GM21447 (cell line): ENCODE measurements around the gene HBS1L.
A peak's percentile ranks its signal among the peaks of the same experiment; 100 is the strongest.
"Not testable (repeated sequence)": the region's sequence is repeated elsewhere in the genome, so short reads cannot be mapped to it uniquely, and the experiment has no call there.

Source experiments
- ATAC-seq: cut with Tn5 transposase; IDR thresholded peaks from one replicate; pipeline ENCODE4 v1.9.1; 2021; ENCODE audit not compliant: unreplicated experiment

Gene HBS1L

DNA sequence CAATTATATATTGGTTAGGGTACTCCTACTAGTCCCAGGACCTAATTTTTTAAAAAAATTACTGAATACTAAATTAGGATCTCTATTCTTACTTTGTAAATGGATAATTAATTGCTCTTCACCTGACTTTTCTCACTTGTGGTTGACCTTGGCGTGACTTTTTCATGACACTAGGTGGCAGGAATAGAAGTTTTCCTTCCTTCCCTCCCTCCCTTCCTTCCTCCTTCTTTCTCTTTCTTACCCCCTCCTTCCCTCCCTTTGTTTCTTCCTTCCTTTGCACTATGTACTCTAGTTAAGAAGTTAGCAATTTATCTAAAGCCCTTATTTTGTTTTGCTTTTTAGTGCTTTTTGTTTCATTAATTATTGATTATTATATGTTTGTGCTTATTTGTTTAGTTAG, 20.4 kb upstream of the HBS1L start:
- no peak for ATAC-seq

DNA sequence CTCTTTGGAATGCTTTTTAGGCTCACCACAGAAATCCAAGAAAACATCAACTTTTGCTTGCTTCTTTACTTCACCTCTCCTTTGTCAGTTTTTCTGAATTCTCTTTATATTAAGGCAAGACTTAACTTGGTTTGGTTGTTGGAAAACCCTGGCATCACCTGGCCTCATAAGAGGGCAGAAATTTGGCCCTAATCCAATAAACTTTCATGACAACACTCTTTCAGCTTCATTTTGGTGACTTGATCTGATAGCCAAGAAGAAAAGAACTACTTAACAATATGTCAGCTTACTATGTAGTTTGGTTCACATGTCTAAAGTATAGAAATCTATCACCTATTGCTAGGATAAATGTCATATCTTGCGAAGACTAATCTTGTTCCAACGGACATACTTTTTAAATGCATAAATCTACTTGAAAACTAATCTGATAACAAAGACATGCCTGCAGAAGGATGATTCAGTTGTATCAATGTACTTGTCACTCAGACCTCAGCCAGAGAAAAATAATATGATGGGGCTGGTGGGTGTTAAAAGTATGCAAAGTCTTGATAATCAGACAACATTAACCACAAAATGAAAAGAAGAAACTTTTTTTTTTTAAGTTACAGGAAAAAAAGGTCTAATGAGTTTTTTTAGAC, 19.3 kb upstream of the HBS1L start:
- ATAC-seq = no peak

DNA sequence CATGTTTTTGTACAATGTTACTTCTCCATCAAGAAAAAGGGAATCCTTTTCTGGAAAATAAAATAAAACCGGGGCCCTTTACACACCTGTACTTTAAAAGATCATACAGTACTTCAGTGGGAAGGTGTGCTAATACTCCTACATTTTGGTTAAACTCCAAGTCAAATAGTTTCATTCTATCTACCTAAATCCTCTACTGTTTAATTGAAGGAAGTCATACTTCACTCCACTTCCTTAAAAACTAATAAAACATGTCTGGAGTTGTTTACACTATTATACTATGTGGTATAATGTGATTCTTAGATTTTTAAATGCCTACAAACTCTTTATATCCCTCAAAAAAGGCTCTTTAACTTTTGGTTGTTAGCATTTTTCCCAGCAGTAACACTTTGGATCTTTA, 18.6 kb upstream of the HBS1L start:
- ATAC-seq = no peak

- no peak for ATAC-seq
Measured at GRCh38 chr6:135072753-135073152, 18.1 kb upstream of the HBS1L start.

- ATAC-seq = no peak
Measured at GRCh38 chr6:135071541-135071940, 16.9 kb upstream of the HBS1L start.

- ATAC-seq = no peak
Measured at GRCh38 chr6:135067911-135068310, 13.3 kb upstream of the HBS1L start.

DNA sequence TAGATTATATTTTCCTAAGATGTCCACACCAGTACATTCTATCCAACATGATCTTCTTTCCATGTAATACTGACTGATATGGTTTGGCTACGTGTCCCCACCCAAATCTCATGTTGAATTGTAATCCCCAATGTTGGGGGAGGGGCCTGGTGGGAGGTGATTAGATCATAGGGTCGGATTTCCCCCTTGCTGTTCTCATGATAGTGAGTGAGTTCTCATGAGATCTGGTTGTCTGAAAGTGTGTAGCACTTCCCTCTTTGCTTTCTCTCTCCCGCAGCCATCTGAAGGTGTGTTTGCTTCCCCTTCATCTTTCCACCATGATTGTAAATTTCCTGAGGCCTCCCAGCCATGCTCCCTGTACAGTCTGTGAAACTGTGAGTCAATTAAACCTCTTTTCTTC, 12.2 kb upstream of the HBS1L start:
- no peak for ATAC-seq

DNA sequence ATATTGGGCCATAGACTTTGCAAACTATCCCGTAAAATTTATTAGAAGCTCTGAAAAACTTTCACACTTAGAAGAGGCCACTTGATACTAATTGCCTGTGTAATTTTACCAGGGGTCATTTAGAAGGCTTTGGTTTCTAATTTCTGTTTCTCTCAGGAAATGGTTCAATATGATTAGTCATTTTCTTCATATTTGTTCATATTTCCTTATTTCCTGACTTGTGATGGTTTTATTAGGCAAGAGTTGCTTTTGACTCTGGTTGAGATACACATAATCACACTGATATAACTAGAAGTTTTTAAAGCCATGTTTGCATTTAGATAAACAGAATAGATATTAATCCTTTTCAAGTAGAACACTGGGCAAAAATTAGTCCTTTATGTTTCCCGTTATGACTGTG, 11.8 kb upstream of the HBS1L start:
- ATAC-seq = no peak

- no peak for ATAC-seq
Measured at GRCh38 chr6:135064586-135064985, 10.0 kb upstream of the HBS1L start.

GRCh38 chr6:135063926-135064325, 9.3 kb upstream of the HBS1L start:
- no peak for ATAC-seq

GRCh38 chr6:135062735-135063134, 8.1 kb upstream of the HBS1L start:
- ATAC-seq = no peak

- ATAC-seq = no peak
Measured at GRCh38 chr6:135060076-135060475, 5.5 kb upstream of the HBS1L start.

DNA sequence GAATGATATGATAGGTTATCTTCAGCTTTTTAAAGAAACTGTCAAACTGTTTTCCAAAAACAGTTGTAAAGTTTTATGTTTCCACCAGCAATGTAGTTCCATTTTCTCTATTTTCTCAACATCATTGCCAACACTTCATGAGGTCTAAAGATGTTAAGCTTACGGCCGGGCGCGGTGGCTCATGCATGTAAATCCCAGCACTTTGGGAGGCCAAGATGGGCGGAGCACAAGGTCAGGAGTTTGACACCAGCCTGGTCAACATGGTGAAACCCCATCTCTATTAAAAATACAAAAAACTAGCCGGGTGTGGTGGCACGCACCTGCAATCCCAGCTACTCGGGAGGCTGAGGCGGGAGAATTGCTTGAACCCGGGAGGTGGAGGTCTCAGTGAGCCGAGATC, 3.7 kb upstream of the HBS1L start:
- not testable (repeated sequence) for ATAC-seq

DNA sequence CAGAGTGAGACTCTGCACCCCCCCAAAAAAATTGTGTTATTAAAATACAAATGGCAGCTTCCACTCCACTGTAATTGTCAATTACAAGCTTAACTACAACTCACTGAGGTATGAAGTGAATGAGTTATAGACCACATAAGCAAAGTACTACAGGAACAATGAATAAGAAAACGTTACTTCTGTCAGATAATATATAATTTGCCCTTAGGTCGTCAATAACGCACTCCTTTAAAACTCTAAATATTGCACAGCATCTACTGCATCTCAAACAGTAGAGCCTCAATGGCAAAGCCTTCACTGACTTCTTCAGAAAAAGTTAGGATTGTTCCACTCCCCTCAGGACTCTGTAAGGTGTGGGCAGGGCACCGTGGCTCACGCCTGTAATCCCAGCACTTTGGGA, 2.0 kb upstream of the HBS1L start:
- no peak for ATAC-seq

DNA sequence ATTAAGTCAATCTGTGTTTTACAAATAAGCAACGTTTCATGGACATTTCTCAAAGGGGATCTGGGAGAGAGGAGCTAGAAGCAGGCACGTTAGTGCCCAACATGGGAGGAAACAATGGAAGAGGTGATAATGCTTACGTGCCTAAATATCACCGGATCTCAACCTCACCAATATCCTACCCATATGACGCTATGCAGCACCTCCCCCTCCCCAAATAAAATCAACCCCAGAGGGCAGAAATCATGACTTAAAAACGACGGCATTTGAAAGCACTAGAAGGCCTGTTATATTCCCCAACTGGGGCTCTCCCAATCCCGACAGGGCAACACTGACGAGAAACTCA, 425 bp downstream of the HBS1L start:
- peak; percentile 2 for ATAC-seq

GRCh38 chr6:135053406-135053805, 1.2 kb downstream of the HBS1L start:
- ATAC-seq = no peak

DNA sequence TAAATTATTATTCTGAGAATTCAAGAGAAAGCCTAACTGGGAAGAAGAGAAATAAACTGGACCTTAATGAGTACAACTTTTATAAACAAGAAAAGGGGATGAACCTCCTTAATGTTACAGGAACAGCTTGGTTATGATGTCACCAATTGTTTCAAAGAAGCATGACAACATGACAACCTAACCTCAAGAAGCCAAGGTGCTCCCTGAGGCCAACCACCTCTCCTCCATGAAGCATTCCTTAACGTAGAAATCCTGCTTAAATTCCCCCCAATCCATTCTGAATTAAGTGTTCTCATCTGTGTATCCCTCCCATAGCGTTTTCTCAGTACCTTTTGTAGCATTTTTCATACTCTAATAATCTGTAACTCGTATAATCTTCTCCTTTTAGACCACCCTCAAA, 1.7 kb downstream of the HBS1L start:
- no peak for ATAC-seq

DNA sequence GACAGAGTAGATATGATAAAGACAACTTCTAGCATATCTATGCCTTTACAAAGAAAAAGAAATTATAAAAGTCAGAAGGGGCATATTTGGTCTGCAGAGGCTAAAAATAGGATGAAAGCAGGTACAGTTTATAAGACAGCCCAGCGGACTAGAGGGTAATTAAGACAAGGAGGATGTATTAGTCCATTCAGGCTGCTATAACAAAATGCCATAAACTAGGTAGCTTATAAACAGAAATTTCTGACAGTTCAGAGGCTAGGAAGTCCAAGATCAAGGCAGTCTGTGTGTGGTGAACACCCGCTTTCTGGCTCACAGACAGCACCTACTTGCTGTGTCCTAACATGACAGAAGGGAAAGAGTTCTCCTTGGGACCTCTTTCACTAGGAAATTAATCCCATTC, 5.7 kb downstream of the HBS1L start:
- no peak for ATAC-seq

- ATAC-seq = no peak
Measured at GRCh38 chr6:135047336-135047735, 7.3 kb downstream of the HBS1L start.

DNA sequence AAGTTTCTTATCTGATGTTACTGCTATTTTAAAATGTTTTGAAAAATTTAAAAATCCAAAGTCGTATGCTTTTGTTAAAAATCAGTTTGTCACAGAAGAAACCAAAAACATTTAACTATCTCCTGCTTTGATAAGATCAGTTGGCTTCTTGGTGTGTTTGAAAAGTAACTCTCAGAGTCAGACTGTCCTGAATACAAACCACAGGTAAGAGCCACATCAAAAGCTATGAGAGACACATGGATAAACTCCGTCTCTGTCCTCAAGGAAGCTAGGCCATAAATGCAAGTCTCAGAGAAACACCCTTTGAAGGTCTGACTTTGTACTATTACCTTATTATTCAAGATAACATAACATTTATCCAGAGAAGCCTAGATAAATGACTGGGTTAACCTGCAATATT, 7.7 kb downstream of the HBS1L start:
- no peak for ATAC-seq

GRCh38 chr6:135044639-135045038, 10.0 kb downstream of the HBS1L start:
- no peak for ATAC-seq

GRCh38 chr6:135043846-135044245, 10.8 kb downstream of the HBS1L start:
- no peak for ATAC-seq

DNA sequence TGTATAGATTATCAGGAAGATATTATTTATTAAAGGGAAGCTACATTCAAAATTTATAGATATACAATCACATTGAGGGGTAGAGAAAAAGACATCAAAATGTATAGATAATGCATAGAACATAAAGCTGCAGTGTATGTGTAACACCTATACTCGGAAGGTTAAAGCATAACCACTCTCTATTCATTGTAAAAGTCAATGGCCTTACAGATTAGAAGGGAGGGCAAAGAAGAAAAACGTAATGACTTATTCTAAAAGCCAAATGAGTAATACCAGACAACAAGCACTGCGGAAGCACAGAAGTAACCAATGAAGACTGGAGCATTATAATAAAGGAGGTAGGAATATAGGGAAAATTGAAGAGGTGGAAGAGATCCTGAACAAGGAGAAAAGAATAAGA, 11.3 kb downstream of the HBS1L start:
- ATAC-seq = no peak

GRCh38 chr6:135038335-135038734, 16.3 kb downstream of the HBS1L start:
- ATAC-seq = no peak
